Trophoblast cell (in vitro differentiated cells and primary cell): ENCODE data around the gene PDE4B.
A peak's percentile ranks its signal among the peaks of the same experiment; 100 is the strongest.

Experiments
- DNase-seq, 2 donors: peaks; one replicate each; pipeline ENCODE4 v3.0.0-alpha.2; 2016
- H2AFZ ChIP-seq: 2 replicates; pipeline ENCODE4 v1.6.1; 2013; ENCODE audit warnings: low read length, moderate library complexity, mild to moderate bottlenecking; ENCODE audit not compliant: insufficient read depth, poor library complexity
- H2AK5ac ChIP-seq: 2 replicates; pipeline ENCODE4 v1.6.1; 2013; ENCODE audit warnings: mild to moderate bottlenecking, low read length
- H2BK120ac ChIP-seq: 2 replicates; pipeline ENCODE4 v1.6.1; 2013; ENCODE audit warnings: low read length, mild to moderate bottlenecking, moderate library complexity; ENCODE audit not compliant: insufficient read depth, poor library complexity
- H2BK12ac ChIP-seq: 2 replicates; pipeline ENCODE4 v1.6.1; 2013; ENCODE audit warnings: mild to moderate bottlenecking, low read length, moderate library complexity
- H2BK5ac ChIP-seq: 2 replicates; pipeline ENCODE4 v1.6.1; 2013; ENCODE audit warnings: low read length, low read depth, moderate library complexity, mild to moderate bottlenecking; ENCODE audit not compliant: poor library complexity
- H3K14ac ChIP-seq: 2 replicates; pipeline ENCODE4 v1.6.1; 2013; ENCODE audit warnings: mild to moderate bottlenecking, low read length
- H3K18ac ChIP-seq: 2 replicates; pipeline ENCODE4 v1.6.1; 2013; ENCODE audit warnings: mild to moderate bottlenecking, low read length
- H3K23ac ChIP-seq: 2 replicates; pipeline ENCODE4 v1.6.1; 2013; ENCODE audit warnings: low read length
- H3K27ac ChIP-seq: 2 replicates; pipeline ENCODE4 v1.5.1; 2013; ENCODE audit warnings: low read depth, mild to moderate bottlenecking, inconsistent platforms, low read length, moderate library complexity
- H3K27me3 ChIP-seq: 2 replicates; pipeline ENCODE4 v1.6.1; 2013; ENCODE audit warnings: inconsistent platforms, mild to moderate bottlenecking, low read length, moderate library complexity; ENCODE audit not compliant: insufficient read depth
- H3K36me3 ChIP-seq, 2 experiments: 1 replicate in 1 of 2; 2 replicates in 1 of 2; pipeline ENCODE4 v1.6.1; 2013; ENCODE audit warnings: low read length in 2 of 2, mild to moderate bottlenecking in 2 of 2, moderate library complexity in 1 of 2; ENCODE audit not compliant: insufficient read depth in 2 of 2, control insufficient read depth in 1 of 2
- H3K4ac ChIP-seq: 2 replicates; pipeline ENCODE4 v1.6.1; 2013; ENCODE audit warnings: low read depth, mild to moderate bottlenecking, low read length, moderate library complexity
- H3K4me1 ChIP-seq, 2 experiments: 1 replicate in 1 of 2; 2 replicates in 1 of 2; pipeline ENCODE4 v1.6.1; 2013; ENCODE audit warnings: low read length in 2 of 2, mild to moderate bottlenecking in 2 of 2, moderate library complexity in 1 of 2; ENCODE audit not compliant: insufficient read depth in 2 of 2, control insufficient read depth in 1 of 2
- H3K4me2 ChIP-seq: 2 replicates; pipeline ENCODE4 v1.6.1; 2013; ENCODE audit warnings: inconsistent platforms, mild to moderate bottlenecking, low read length, moderate library complexity
- H3K4me3 ChIP-seq: 2 replicates; pipeline ENCODE4 v1.5.1; 2013; ENCODE audit warnings: mild to moderate bottlenecking, low read depth, low read length, inconsistent platforms
- H3K79me1 ChIP-seq: one replicate; pipeline ENCODE4 v1.6.1; 2013; ENCODE audit warnings: low read length
- H3K79me2 ChIP-seq: 2 replicates; pipeline ENCODE4 v1.6.1; 2013; ENCODE audit warnings: low read length, mild to moderate bottlenecking; ENCODE audit not compliant: control insufficient read depth, insufficient read depth, poor library complexity
- H3K9ac ChIP-seq: 2 replicates; pipeline ENCODE4 v1.6.1; 2013; ENCODE audit warnings: mild to moderate bottlenecking, low read length
- H3K9me3 ChIP-seq: 2 replicates; pipeline ENCODE4 v1.6.1; 2013; ENCODE audit warnings: low read depth, mild to moderate bottlenecking, control low read depth, inconsistent platforms, low read length; ENCODE audit not compliant: insufficient read depth
- H4K12ac ChIP-seq: 2 replicates; pipeline ENCODE4 v1.6.1; 2013; ENCODE audit warnings: low read depth, mild to moderate bottlenecking, low read length, moderate library complexity
- H4K8ac ChIP-seq: 2 replicates; pipeline ENCODE4 v1.6.1; 2013; ENCODE audit warnings: low read depth, mild to moderate bottlenecking, low read length, moderate library complexity
- H4K91ac ChIP-seq: one replicate; pipeline ENCODE4 v1.6.1; 2013; ENCODE audit warnings: low read depth, mild to moderate bottlenecking, low read length, moderate library complexity
- WGBS: extraction: QIAGEN DNeasy Blood & Tissue Kit; methylation state at CpG from one replicate; pipeline ENCODE4 v1.1.7; 2013; ENCODE audit warnings: missing lambda C conversion rate; ENCODE audit not compliant: insufficient read length, insufficient coverage; ENCODE audit errors: extremely low coverage; 5-methylcytosine and 5-hydroxymethylcytosine counted together

Gene PDE4B

DNA sequence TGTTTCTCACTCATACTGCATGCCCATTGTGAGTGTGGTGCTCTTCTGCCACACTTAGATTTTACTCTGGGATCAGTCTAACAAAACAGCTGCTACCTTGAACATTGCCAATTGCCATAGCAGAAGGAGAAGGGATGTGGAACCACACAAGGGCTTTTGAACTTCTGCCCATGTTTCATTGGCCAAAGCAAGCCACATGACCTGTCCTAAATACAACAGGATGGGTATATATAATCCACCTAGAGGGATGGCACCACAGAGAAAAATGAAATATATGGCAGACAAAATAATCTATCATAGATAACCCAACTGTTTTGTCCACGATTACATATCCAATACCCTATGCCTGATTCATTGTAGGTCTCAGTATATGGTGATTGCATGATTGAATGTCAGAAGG is 26.3 kb downstream of the PDE4B start:
- Histone ChIP-seq H3K4me3 (no peak overlapping the region), H3K14ac (no peak overlapping the region), H3K27ac (no peak overlapping the region), H2BK12ac (no peak overlapping the region), H3K79me2 (no peaks in the 10 kb centered on the region), H2AFZ (no peak overlapping the region), H3K18ac (no peak overlapping the region), H3K4me2 (no peak overlapping the region), H3K9me3 (no peaks in the 10 kb centered on the region), H4K91ac (no peak overlapping the region), H2AK5ac (no peak overlapping the region), H3K4me1 (no peaks in the 10 kb centered on the region), H2BK120ac (no peak overlapping the region), H3K36me3 (no peaks in the 10 kb centered on the region), H3K27me3 (no peaks in the 10 kb centered on the region), H3K23ac (no peak overlapping the region), H3K79me1 (no peaks in the 10 kb centered on the region), H4K12ac (no peak overlapping the region), H3K4ac (no peak overlapping the region), H3K9ac (no peak overlapping the region), H4K8ac (no peak overlapping the region), H2BK5ac (no peak overlapping the region)
- no peak for DNase-seq
- no CpG with 5 or more reads among the region's 1 CpG for whole genome bisulfite sequencing

DNA sequence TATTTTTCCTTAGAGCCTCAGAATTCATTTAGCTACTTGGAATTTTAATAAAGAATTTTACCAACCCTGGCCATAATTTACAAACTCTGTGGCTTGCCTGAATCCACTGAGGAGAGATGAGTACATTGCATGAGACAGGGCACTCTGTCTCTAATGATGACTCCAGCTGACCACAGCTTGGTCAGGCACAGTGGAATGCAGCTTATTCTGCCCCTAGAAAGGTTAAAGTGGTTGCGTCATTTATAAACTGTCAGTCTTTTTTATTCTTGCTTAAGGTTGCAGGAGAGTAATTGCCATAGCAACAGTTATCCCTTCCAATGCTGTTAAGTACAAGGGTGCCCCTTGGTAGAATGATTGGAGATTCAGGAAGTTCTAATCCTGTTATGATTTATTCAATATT is 28.3 kb downstream of the PDE4B start:
- H3K14ac ChIP-seq: no peak overlapping the region
- H3K18ac ChIP-seq: no peak overlapping the region
- H2AK5ac ChIP-seq: no peak overlapping the region
- no peaks in the 10 kb centered on the region for H3K79me1 ChIP-seq
- no peak overlapping the region for H2BK5ac ChIP-seq
- H3K27ac ChIP-seq: no peak overlapping the region
- no peak overlapping the region for H3K4ac ChIP-seq
- H3K79me2 ChIP-seq: no peaks in the 10 kb centered on the region
- no peak overlapping the region for H2BK120ac ChIP-seq
- no CpG with 5 or more reads among the region's 1 CpG for WGBS
- no peak overlapping the region for H4K8ac ChIP-seq
- no peak overlapping the region for H2AFZ ChIP-seq
- no peaks in the 10 kb centered on the region for H3K4me1 ChIP-seq
- no peak overlapping the region for H3K23ac ChIP-seq
- H3K9ac ChIP-seq: no peak overlapping the region
- no peak overlapping the region for H4K91ac ChIP-seq
- no peak overlapping the region for H4K12ac ChIP-seq
- H3K4me3 ChIP-seq: no peak overlapping the region
- no peaks in the 10 kb centered on the region for H3K36me3 ChIP-seq
- H3K27me3 ChIP-seq: no peaks in the 10 kb centered on the region
- H2BK12ac ChIP-seq: no peak overlapping the region
- no peaks in the 10 kb centered on the region for H3K9me3 ChIP-seq
- H3K4me2 ChIP-seq: no peak overlapping the region
- peak in 1 of 2 donors; percentile 28 for DNase-seq

DNA sequence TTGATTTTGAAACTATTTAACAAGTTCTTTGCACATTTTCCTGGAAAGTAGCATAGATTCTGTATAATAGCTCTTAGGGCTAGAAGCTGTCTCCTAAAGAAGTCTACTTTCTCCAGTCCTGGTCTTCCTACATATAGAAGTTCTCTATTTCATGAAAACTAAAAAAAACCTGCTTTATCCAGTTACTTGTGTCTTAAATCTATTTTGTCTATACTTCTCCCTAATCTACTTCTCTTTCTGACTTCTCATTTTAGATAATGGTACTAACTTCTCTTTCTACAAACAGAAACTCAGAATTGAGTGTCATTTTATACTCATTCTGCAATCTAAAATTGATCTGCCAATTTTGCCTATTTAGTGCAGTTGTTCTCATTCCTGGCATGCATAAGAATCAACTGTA is 28.7 kb downstream of the PDE4B start:
- DNase-seq: no peak
- Histone ChIP-seq H2AK5ac (no peak overlapping the region), H3K9me3 (no peaks in the 10 kb centered on the region), H3K9ac (no peak overlapping the region), H3K4me3 (no peak overlapping the region), H2BK120ac (no peak overlapping the region), H2AFZ (no peak overlapping the region), H3K23ac (no peak overlapping the region), H4K12ac (no peak overlapping the region), H3K4me2 (no peak overlapping the region), H3K14ac (no peak overlapping the region), H3K4me1 (no peaks in the 10 kb centered on the region), H4K8ac (no peak overlapping the region), H2BK5ac (no peak overlapping the region), H3K4ac (no peak overlapping the region), H3K27ac (no peak overlapping the region), H3K79me2 (no peaks in the 10 kb centered on the region), H3K79me1 (no peaks in the 10 kb centered on the region), H3K18ac (no peak overlapping the region), H4K91ac (no peak overlapping the region), H3K27me3 (no peaks in the 10 kb centered on the region), H2BK12ac (no peak overlapping the region), H3K36me3 (no peaks in the 10 kb centered on the region)

DNA sequence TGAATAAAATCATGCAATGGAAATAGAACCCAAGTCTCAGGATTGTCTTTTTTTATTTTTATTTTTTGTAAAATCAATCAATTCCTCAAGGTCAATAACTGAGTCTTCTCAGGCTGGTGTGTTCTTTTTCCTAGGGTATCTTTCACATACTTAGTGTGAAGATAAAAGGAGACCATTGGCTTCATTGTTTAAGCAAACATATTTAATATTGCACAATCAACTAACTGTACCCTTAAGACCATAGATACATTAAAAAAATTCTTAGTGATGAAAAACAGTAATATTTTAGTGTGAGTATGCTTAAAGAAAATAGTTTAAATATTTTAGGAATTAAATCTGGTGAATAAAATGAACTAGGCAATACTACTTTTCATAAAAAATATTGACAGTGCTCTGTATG is 31.4 kb downstream of the PDE4B start:
- Histone ChIP-seq H3K79me1 (no peaks in the 10 kb centered on the region), H4K91ac (no peak overlapping the region), H3K9ac (no peak overlapping the region), H3K18ac (no peak overlapping the region), H2BK120ac (no peak overlapping the region), H3K4me2 (no peak overlapping the region), H3K4me3 (no peak overlapping the region), H3K79me2 (no peaks in the 10 kb centered on the region), H2BK12ac (no peak overlapping the region), H3K36me3 (no peaks in the 10 kb centered on the region), H4K8ac (no peak overlapping the region), H3K14ac (no peak overlapping the region), H3K23ac (no peak overlapping the region), H3K27me3 (no peaks in the 10 kb centered on the region), H3K4ac (no peak overlapping the region), H3K9me3 (no peaks in the 10 kb centered on the region), H2AK5ac (no peak overlapping the region), H2AFZ (no peak overlapping the region), H4K12ac (no peak overlapping the region), H3K4me1 (no peaks in the 10 kb centered on the region), H3K27ac (no peak overlapping the region), H2BK5ac (no peak overlapping the region)
- no peak for DNase-seq

DNA sequence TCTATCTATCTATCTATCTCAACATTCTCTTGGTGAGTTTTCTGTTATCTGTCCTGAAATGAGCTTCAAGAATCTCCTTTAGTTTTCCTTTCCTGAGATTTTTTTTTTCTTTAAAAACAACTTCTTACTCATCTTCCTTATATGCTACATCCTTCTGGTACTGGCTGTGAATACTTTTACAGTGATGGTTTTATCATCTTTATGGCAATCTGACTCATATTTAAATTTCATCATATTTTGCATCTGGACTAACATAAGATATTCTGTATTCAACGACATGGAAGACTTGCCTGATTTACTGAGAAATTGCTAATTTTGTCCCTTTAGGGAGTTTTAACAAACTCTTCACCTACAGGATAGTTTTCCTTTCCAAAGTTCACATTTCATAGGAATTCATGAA is 33.0 kb downstream of the PDE4B start:
- Histone ChIP-seq H2BK120ac (no peak overlapping the region), H3K4me1 (no peaks in the 10 kb centered on the region), H3K4me3 (no peak overlapping the region), H3K27ac (no peak overlapping the region), H3K4me2 (no peak overlapping the region), H2BK5ac (no peak overlapping the region), H3K79me2 (no peaks in the 10 kb centered on the region), H2AK5ac (no peak overlapping the region), H3K9me3 (no peaks in the 10 kb centered on the region), H3K18ac (no peak overlapping the region), H2BK12ac (no peak overlapping the region), H4K91ac (no peak overlapping the region), H3K27me3 (no peaks in the 10 kb centered on the region), H3K36me3 (no peaks in the 10 kb centered on the region), H4K12ac (no peak overlapping the region), H3K14ac (no peak overlapping the region), H4K8ac (no peak overlapping the region), H3K23ac (no peak overlapping the region), H2AFZ (no peak overlapping the region), H3K79me1 (no peaks in the 10 kb centered on the region), H3K4ac (no peak overlapping the region), H3K9ac (no peak overlapping the region)
- no CpG with 5 or more reads among the region's 1 CpG for WGBS
- no peak for DNase-seq
